Nucleus accumbens (tissue), 56 donors: ENCODE results near the gene GATM.
A peak's percentile ranks its signal among the peaks of the same experiment; 100 is the strongest.
"Not testable (repeated sequence)": the region's sequence is repeated elsewhere in the genome, so short reads cannot be mapped to it uniquely, and the experiment has no call there.

ENCODE experiments used
- DNase-seq, 56 donors: peaks; one replicate each; lab custom pipeline; 2025; lab: John Stamatoyannopoulos, UW

GATM gene

DNA sequence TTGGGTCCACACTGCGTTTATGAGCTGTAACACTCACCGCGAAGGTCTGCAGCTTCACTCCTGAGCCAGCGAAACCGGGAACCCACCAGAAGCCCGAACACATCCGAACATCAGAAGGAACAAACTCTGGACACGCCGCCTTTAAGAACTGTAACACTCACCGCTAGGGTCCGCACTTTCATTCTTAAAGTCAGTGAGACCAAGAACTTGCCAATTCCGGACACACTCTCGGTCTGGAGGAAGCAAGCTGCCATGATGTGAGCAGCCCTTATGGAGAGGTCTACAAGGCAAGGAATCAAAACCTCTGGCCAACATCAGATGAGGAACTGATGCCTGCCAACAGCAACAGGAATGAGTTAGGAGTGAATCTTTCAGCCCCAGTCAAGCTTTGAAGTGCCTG lies 63.4 kb downstream of the GATM start:
- DNase-seq, result peak in 12 of 56 donors; percentile 1 to 36 (median 12)

DNA sequence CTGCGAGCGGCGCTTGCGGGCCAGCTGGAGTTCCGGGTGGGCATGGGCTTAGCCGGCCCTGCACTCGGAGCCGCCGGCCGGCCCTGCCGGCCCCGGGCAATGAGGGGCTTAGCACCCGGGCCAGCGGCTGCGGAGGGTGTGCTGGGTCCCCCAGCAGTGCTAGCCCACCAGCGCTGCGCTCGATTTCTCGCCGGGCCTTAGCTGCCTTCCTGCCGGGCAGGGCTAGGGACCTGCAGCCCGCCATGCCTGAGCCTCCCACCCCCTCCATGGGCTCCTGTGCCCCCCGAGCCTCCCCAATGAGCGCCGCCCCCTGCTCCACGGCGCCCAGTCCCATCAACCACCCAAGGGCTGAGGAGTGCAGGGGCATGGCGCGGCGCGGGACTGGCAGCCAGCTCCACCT lies 64.2 kb downstream of the GATM start:
- not testable (repeated sequence) for DNase-seq
